ENCODE data around the gene FAM83C. TPM values are rescaled to one million over a fixed set of nuclear protein-coding genes. Genes with fewer than 3 reads are reported as not detected.

The FAM83C gene
- total RNA-seq, 1 donor from 2014 or later = not detected

DNA sequence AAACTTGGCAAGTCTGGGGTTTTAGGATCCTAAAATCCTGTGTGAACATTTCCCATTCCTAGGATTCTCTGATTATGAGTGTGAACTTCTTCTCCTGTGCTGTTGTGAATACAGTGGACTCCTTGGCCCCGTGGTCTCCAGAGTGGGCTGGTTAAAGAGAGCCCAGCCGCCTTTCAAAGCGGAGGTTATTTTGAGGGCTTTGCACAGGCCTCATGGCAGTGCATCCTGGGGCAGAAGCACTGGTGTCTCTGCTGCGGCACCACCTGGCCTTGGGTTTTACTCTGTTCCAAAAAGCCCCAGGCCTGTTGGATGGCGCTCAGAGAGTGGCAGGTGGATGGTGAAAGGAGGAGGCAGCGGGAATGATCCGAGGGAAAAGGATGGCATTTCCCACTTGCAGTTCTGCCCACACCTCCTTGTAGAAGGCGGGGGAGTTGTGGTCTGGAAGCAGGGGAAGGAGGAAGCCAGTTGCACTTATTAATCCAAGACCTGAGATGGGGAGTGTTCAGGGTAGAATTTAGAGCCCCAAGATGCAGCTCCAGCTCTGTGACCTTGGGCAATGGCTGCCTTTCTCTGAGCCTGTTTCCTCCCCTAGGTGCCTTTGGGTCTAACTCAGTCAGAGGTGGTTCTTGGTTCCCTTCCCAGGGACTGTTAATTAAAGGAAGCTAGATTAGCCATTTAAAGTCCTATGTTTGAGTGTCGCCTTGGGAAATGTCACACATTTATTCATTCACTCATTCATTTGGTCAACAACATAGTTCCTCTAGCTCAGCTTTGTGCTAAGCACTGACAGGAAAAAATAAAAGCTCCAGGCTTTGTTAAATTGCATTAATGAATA lies 43.4 kb downstream of the FAM83C start:
- Histone ChIP-seq H3K4me1 (no peaks in the 10 kb centered on the region), H3K4me3 (no peak overlapping the region), H3K36me3 (no peaks in the 10 kb centered on the region), H3K27me3 (ENCODE audit: low read depth) (no peaks in the 10 kb centered on the region), H3K27ac (replicated peaks) (no peak overlapping the region), H3K9me3 (replicated peaks) (no peaks in the 10 kb centered on the region)
- intact Hi-C loops (cut with micrococcal nuclease) = no loop called here
- no peak for DNase-seq
- TF ChIP-seq, protein P1, sequence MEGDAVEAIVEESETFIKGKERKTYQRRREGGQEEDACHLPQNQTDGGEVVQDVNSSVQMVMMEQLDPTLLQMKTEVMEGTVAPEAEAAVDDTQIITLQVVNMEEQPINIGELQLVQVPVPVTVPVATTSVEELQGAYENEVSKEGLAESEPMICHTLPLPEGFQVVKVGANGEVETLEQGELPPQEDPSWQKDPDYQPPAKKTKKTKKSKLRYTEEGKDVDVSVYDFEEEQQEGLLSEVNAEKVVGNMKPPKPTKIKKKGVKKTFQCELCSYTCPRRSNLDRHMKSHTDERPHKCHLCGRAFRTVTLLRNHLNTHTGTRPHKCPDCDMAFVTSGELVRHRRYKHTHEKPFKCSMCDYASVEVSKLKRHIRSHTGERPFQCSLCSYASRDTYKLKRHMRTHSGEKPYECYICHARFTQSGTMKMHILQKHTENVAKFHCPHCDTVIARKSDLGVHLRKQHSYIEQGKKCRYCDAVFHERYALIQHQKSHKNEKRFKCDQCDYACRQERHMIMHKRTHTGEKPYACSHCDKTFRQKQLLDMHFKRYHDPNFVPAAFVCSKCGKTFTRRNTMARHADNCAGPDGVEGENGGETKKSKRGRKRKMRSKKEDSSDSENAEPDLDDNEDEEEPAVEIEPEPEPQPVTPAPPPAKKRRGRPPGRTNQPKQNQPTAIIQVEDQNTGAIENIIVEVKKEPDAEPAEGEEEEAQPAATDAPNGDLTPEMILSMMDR (IDR thresholded peaks at IDR 0.05; ENCODE audit: borderline replicate concordance) = no peak

DNA sequence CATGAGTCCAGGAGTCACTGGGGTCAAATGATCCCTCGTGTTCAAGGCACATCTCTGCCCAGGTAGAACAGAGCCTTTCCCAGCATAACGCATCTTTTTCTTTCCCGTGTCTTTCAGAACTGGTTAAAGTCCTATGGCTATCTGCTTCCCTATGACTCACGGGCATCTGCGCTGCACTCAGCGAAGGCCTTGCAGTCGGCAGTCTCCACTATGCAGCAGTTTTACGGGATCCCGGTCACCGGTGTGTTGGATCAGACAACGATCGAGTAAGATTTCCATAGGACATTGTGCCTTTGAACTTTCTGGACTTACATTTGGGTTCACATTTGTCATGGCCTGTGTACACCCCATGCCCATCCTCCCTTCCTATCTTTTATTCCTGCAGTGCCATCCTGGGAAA lies 45.5 kb downstream of the FAM83C start:
- TF ChIP-seq, protein P1 (IDR thresholded peaks at IDR 0.05; ENCODE audit: borderline replicate concordance) = no peak
- Histone ChIP-seq H3K36me3 (no peaks in the 10 kb centered on the region), H3K4me1 (no peaks in the 10 kb centered on the region), H3K4me3 (no peak overlapping the region), H3K27ac (replicated peaks) (no peak overlapping the region), H3K9me3 (replicated peaks) (no peaks in the 10 kb centered on the region), H3K27me3 (ENCODE audit: low read depth) (no peaks in the 10 kb centered on the region)
- intact Hi-C loops (cut with micrococcal nuclease) = no loop called here
- DNase-seq = no peak

DNA sequence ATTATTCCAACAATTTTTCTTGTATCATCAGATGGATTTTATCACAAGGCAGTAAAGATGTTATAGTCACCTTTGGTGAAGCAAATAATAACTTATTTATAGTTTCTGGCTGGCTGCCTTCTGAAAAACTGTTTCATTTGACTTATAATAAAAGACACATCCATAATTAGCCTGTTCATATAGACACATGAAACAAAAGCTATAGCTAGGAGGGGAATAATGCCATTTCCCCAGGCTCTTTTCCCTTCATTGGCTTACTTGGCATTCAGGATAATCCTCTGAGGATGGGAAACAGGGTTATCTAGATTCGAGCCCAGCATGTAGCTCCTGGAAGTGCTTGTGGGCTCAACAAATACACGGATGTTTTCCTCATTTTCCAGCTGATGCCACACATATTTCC lies 48.2 kb downstream of the FAM83C start:
- DNase-seq = no peak
- Histone ChIP-seq H3K36me3 (no peaks in the 10 kb centered on the region), H3K9me3 (replicated peaks) (no peaks in the 10 kb centered on the region), H3K4me1 (no peaks in the 10 kb centered on the region), H3K27me3 (ENCODE audit: low read depth) (no peaks in the 10 kb centered on the region), H3K4me3 (no peak overlapping the region), H3K27ac (replicated peaks) (no peak overlapping the region)
- intact Hi-C loops (cut with micrococcal nuclease) = no loop called here
- TF ChIP-seq, protein P1 (IDR thresholded peaks at IDR 0.05; ENCODE audit: borderline replicate concordance) = no peak

DNA sequence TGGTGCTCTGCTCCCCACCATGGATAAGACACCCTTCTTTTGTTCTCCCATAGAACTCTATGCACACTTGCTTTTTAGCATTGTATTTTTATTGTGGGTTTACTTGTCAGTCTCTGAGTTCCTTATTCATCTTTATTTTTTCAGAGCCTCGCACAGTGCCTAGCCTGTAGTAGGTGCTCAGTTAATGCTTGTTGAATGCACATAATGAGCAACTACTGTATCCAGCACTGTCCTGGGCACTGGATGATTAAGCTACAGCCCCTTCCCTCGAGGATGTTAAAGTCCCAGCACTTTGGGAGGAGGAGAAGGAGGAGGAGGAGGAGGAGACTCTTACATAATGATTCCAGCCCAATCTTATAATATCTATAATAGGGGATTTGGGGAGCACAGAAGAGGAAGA lies 48.9 kb downstream of the FAM83C start:
- Histone ChIP-seq H3K36me3 (no peaks in the 10 kb centered on the region), H3K9me3 (replicated peaks) (no peaks in the 10 kb centered on the region), H3K27me3 (ENCODE audit: low read depth) (no peaks in the 10 kb centered on the region), H3K27ac (replicated peaks) (no peak overlapping the region), H3K4me1 (no peaks in the 10 kb centered on the region), H3K4me3 (no peak overlapping the region)
- TF ChIP-seq, protein P1 (IDR thresholded peaks at IDR 0.05; ENCODE audit: borderline replicate concordance) = no peak
- no peak for DNase-seq
- intact Hi-C loops (cut with micrococcal nuclease) = no loop called here

DNA sequence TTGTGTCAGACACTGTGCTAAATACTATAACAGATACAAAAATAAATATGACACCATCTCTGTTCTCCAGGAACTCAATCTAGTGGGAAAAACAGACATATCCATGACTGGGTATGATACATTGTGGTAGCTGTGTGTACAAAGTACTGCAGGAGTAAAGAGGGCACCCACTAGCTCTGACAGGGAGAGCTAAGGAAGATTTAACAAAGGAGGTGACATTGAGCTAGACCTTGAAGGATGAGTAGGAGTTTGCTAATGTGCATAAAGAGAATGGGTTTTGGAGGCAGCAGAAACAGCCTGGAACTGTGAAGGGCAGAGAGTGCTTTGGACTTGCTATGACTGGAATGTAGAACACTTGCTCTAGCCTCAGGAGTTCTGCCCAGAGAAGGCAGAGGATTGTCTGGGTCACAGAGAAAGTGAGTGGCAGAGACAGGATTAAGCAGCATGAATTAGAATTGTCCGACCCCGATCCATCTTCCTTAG lies 51.4 kb downstream of the FAM83C start:
- no peaks in the 10 kb centered on the region for H3K27me3 ChIP-seq (ENCODE audit: low read depth)
- DNase-seq = no peak
- peaks cover 6% of the 10 kb centered on the region for H3K9me3 ChIP-seq (replicated peaks)
- intact Hi-C loops (cut with micrococcal nuclease) = no loop called here
- TF ChIP-seq, protein P1 (IDR thresholded peaks at IDR 0.05; ENCODE audit: borderline replicate concordance) = no peak
- no peak overlapping the region for H3K27ac ChIP-seq (replicated peaks)
- H3K4me3 ChIP-seq = no peak overlapping the region
- peaks cover 9% of the 10 kb centered on the region for H3K36me3 ChIP-seq
- H3K4me1 ChIP-seq = no peaks in the 10 kb centered on the region

Measured in left ventricle myocardium inferior (tissue), 1 donor.